Naive thymus-derived CD8-positive, alpha-beta T cell (primary cell): Measurements from ENCODE around the gene TMEM242. TPM values are rescaled to one million over a fixed set of nuclear protein-coding genes. Genes with fewer than 3 reads are reported as not detected.

ENCODE experiments used
- ATAC-seq, 2 donors: fragments of 150-1000 bp; cut with Tn5 transposase in 1 of 2; sonication (Bioruptor Pico), chemical (Tn5 transposase) in 1 of 2; 1 replicate in 1 of 2; 2 replicates in 1 of 2; pipeline ENCODE4 v1.10.0; 2021; ENCODE audit warnings: mild to moderate bottlenecking in 2 of 2, moderate library complexity in 2 of 2
- POLR2A ChIA-PET: fragments of 350-600 bp; sonication (Branson Sonifier 250); formaldehyde crosslinking; loops from one replicate; lab custom pipeline; 2021; ENCODE audit warnings: antibody characterized with exemption; lab: Charles Lee
- DNase-seq, 10 donors: peaks; one replicate each; pipeline versions ENCODE4 v3.0.0 to v3.0.0-alpha.2; 2020 to 2022
- H3K27ac Mint-ChIP-seq, 10 donors: one replicate each; pipeline ENCODE4 v1.8.0; 2020 to 2022; ENCODE audit warnings: mild to moderate bottlenecking in 10 of 10, mixed read lengths in 10 of 10, moderate library complexity in 4 of 10, inconsistent platforms in 1 of 10
- H3K27me3 Mint-ChIP-seq, 5 donors: one replicate each; pipeline ENCODE4 v1.8.0; 2021 to 2022; ENCODE audit warnings: mixed read lengths in 5 of 5
- H3K36me3 Mint-ChIP-seq, 3 donors: one replicate each; pipeline ENCODE4 v1.8.0; 2020 to 2022; ENCODE audit warnings: mixed read lengths in 3 of 3, mild to moderate bottlenecking in 2 of 3, inconsistent platforms in 1 of 3
- H3K4me1 Mint-ChIP-seq, 4 donors: one replicate each; pipeline ENCODE4 v1.8.0; 2021 to 2022; ENCODE audit warnings: mixed read lengths in 4 of 4
- H3K4me3 Mint-ChIP-seq, 10 donors: one replicate each; pipeline ENCODE4 v1.8.0; 2020 to 2022; ENCODE audit warnings: mild to moderate bottlenecking in 10 of 10, mixed read lengths in 10 of 10, moderate library complexity in 6 of 10, inconsistent platforms in 1 of 10
- H3K9me3 Mint-ChIP-seq, 9 donors: one replicate each; pipeline ENCODE4 v1.8.0; 2020 to 2022; ENCODE audit warnings: mixed read lengths in 9 of 9, mild to moderate bottlenecking in 3 of 9, inconsistent platforms in 1 of 9, moderate library complexity in 1 of 9
- polyA plus RNA-seq, 3 donors: library from polyadenylated mRNA; unstranded; fragments of 300-500 nt; fragmentation: Illumina TruSeq; gene quantifications; one replicate each; pipeline ENCODE4 v1.2.3, GENCODE V29; 2021
- total RNA-seq, 8 experiments: library from RNA in 2 of 8; stranded (reverse) in 2 of 8; gene quantifications; one replicate each; pipeline ENCODE4 v1.2.3 and lab custom pipeline; 2021 to 2026

The TMEM242 gene
- total and polyA plus RNA-seq, 5 experiments from 2014 or later = 9.5 to 14.4 (median 13.0) TPM

GRCh38 chr6:157300006-157300405 lies 23.3 kb downstream of the TMEM242 start:
- H3K9me3 Mint-ChIP-seq = no peaks in the 10 kb centered on the region
- H3K36me3 Mint-ChIP-seq = peaks cover 0 to 18% (median 14%) of the 10 kb centered on the region in 3 donors
- peak overlapping the region in 1 of 10 donors; percentile 37 for H3K27ac Mint-ChIP-seq
- DNase-seq (no peak), ATAC-seq (no peak)
- no peak overlapping the region for H3K4me3 Mint-ChIP-seq
- POLR2A ChIA-PET = interaction anchor here (0.9 kb wide), 1 partner anchor 25 kb away, joined by 3 read pairs; no protein-coding TSS in a partner anchor
- no peaks in the 10 kb centered on the region for H3K27me3 Mint-ChIP-seq
- H3K4me1 Mint-ChIP-seq = peaks cover 2 to 19% (median 11%) of the 10 kb centered on the region in 4 donors

GRCh38 chr6:157298216-157298724 lies 25.0 kb downstream of the TMEM242 start:
- Mint-ChIP-seq H3K4me1 (peaks cover 3 to 19% (median 12%) of the 10 kb centered on the region in 4 donors), H3K4me3 (no peak overlapping the region), H3K9me3 (no peaks in the 10 kb centered on the region), H3K27me3 (no peaks in the 10 kb centered on the region), H3K36me3 (peaks cover 0 to 18% (median 14%) of the 10 kb centered on the region in 3 donors), H3K27ac (no peak overlapping the region)
- DNase-seq (no peak), ATAC-seq (no peak)
- POLR2A ChIA-PET = no interaction called here

DNA sequence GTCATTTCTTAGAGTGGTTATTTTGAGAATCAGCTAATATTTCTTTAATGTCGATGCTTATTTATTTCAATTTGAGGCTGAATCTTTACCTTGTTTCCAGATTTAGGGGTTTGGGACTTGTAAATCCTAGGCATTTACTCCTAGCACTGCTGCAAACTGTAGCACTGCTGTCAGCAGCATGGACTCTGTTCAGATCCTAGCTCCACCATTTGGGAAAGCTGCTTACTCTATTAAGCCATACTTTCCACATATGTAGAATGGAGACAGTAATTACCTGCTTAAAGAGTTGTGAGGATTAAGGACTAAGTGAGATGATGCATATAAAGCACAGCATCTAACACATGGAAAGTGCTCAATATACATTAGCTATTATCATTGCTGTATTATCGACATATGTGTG lies 28.7 kb downstream of the TMEM242 start:
- ATAC-seq = no peak
- Mint-ChIP-seq H3K36me3 (peaks cover 0 to 35% (median 7%) of the 10 kb centered on the region in 3 donors), H3K4me1 (peaks cover 7 to 17% (median 10%) of the 10 kb centered on the region in 4 donors), H3K27me3 (no peaks in the 10 kb centered on the region), H3K9me3 (no peaks in the 10 kb centered on the region), H3K27ac (no peak overlapping the region), H3K4me3 (no peak overlapping the region)
- no peak for DNase-seq
- POLR2A ChIA-PET = no interaction called here

GRCh38 chr6:157293780-157294179 lies 29.5 kb downstream of the TMEM242 start:
- H3K4me1 Mint-ChIP-seq = peaks cover 7 to 15% (median 10%) of the 10 kb centered on the region in 4 donors
- H3K4me3 Mint-ChIP-seq = no peak overlapping the region
- ATAC-seq (no peak), DNase-seq (no peak)
- no peaks in the 10 kb centered on the region for H3K9me3 Mint-ChIP-seq
- POLR2A ChIA-PET = no interaction called here
- peaks cover 0 to 30% (median 2%) of the 10 kb centered on the region in 3 donors for H3K36me3 Mint-ChIP-seq
- H3K27ac Mint-ChIP-seq = no peak overlapping the region
- no peaks in the 10 kb centered on the region for H3K27me3 Mint-ChIP-seq

DNA sequence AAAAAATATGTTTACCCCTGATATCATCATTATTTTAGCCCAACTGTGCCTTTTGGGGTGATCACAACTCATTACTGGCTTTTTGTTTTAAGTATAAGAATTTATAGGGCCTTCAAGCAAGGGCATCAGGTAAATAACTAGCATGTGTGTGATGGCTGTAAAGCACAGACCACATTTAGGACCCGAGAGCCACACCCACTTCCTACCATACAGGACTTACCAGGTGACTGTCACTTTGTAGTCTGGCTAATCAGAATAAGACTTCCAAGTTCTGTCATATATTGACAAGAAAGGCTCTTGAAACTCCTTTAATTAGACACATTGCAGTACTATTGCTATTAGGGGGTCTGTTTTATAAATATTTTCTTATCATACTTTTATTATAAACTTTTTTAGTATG lies 31.1 kb downstream of the TMEM242 start:
- no peak for DNase-seq
- H3K27me3 Mint-ChIP-seq = no peaks in the 10 kb centered on the region
- H3K4me3 Mint-ChIP-seq = no peak overlapping the region
- peaks cover 0 to 35% (median 2%) of the 10 kb centered on the region in 3 donors for H3K36me3 Mint-ChIP-seq
- POLR2A ChIA-PET = no interaction called here
- no peaks in the 10 kb centered on the region for H3K9me3 Mint-ChIP-seq
- H3K4me1 Mint-ChIP-seq = peaks cover 6 to 12% (median 8%) of the 10 kb centered on the region in 4 donors
- peak; percentile 53 to 55 for ATAC-seq
- H3K27ac Mint-ChIP-seq = peak overlapping the region in 1 of 10 donors; percentile 9

DNA sequence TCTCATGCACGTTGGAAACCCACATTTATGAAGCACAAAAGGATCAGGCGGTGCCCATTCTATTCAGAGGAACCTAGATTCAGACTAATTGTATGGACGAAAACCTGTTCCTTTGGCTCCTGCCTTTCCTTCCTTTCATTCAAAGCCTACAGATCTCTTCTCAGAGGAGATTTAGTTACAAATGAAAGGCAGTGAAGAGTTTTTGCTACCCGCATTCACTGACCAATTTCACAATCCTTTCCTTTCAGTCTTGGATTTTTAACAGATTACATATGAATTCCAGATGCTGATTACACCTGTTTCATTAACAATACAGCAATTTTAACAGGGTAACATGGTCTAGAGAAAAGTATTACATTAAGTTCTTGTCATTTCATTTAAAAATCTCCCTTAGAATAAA lies 32.0 kb downstream of the TMEM242 start:
- no peak overlapping the region for H3K27ac Mint-ChIP-seq
- H3K4me3 Mint-ChIP-seq = no peak overlapping the region
- DNase-seq (no peak), ATAC-seq (no peak)
- peaks cover 0 to 35% (median 2%) of the 10 kb centered on the region in 3 donors for H3K36me3 Mint-ChIP-seq
- POLR2A ChIA-PET = no interaction called here
- H3K9me3 Mint-ChIP-seq = no peaks in the 10 kb centered on the region
- H3K27me3 Mint-ChIP-seq = no peaks in the 10 kb centered on the region
- H3K4me1 Mint-ChIP-seq = peaks cover 3 to 12% (median 6%) of the 10 kb centered on the region in 4 donors

- POLR2A ChIA-PET = no interaction called here
- DNase-seq (no peak), ATAC-seq (no peak)
- peaks cover 0 to 35% (median 2%) of the 10 kb centered on the region in 3 donors for H3K36me3 Mint-ChIP-seq
- no peak overlapping the region for H3K4me3 Mint-ChIP-seq
- H3K27ac Mint-ChIP-seq = peak overlapping the region in 1 of 10 donors; percentile 61
- H3K27me3 Mint-ChIP-seq = no peaks in the 10 kb centered on the region
- no peaks in the 10 kb centered on the region for H3K9me3 Mint-ChIP-seq
- H3K4me1 Mint-ChIP-seq = peaks cover 0 to 12% (median 6%) of the 10 kb centered on the region in 4 donors
Observed at GRCh38 chr6:157290797-157291196, 32.5 kb downstream of the TMEM242 start.

DNA sequence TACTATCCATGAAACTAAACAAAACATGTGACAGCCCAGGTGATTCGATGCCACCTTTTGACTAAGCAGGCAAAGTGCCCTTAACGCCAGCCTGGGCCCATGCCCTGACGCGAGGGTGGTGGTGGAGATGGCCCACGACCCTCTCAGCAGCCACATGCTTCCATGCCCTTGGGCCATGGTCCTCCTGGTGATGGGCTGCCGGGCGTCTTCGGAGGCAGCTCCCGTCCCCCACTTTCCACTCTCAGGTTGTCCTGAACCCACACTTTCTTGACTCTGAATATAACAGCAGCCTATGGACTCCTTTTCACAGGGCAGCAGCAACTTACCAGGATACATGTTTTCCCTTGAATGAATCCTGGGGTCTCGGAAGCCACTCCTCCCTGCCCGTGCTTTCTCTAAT lies 33.6 kb downstream of the TMEM242 start:
- H3K9me3 Mint-ChIP-seq = no peaks in the 10 kb centered on the region
- H3K4me1 Mint-ChIP-seq = peaks cover 0 to 12% (median 5%) of the 10 kb centered on the region in 4 donors
- no peak overlapping the region for H3K4me3 Mint-ChIP-seq
- H3K36me3 Mint-ChIP-seq = peaks cover 0 to 32% (median 2%) of the 10 kb centered on the region in 3 donors
- peak overlapping the region in 1 of 10 donors; percentile 56 for H3K27ac Mint-ChIP-seq
- ATAC-seq (no peak), DNase-seq (no peak)
- no peaks in the 10 kb centered on the region for H3K27me3 Mint-ChIP-seq
- POLR2A ChIA-PET = no interaction called here

- H3K9me3 Mint-ChIP-seq = no peaks in the 10 kb centered on the region
- no peak overlapping the region for H3K4me3 Mint-ChIP-seq
- peak overlapping the region in 1 of 10 donors; percentile 58 for H3K27ac Mint-ChIP-seq
- DNase-seq = no peak
- H3K27me3 Mint-ChIP-seq = no peaks in the 10 kb centered on the region
- no peak for ATAC-seq
- H3K4me1 Mint-ChIP-seq = peaks cover 0 to 12% (median 5%) of the 10 kb centered on the region in 4 donors
- POLR2A ChIA-PET = no interaction called here
- H3K36me3 Mint-ChIP-seq = peaks cover 0 to 32% (median 2%) of the 10 kb centered on the region in 3 donors
Observed at GRCh38 chr6:157288575-157288974, 34.7 kb downstream of the TMEM242 start.

DNA sequence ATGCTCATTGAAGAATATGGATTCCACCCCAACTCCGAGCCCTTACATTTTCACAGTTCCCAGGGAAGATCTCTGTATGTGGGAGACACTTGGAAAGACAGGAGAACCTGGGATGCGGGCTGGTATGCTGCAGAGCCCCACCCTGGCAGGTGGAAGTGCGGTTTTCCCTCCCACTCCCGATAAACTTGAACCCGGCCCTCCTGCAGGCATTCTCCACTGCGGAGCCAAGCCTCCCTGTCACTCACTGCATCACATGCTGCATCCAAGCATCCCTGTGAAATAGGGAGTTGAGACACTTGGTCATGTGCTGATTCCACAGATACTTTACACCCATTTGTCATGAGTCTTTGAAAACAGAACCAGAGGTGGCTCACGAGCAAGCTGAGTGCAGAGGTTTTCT lies 35.4 kb downstream of the TMEM242 start:
- no peaks in the 10 kb centered on the region for H3K9me3 Mint-ChIP-seq
- no peak for ATAC-seq
- no peaks in the 10 kb centered on the region for H3K27me3 Mint-ChIP-seq
- H3K36me3 Mint-ChIP-seq = peaks cover 0 to 29% (median 2%) of the 10 kb centered on the region in 3 donors
- H3K4me3 Mint-ChIP-seq = no peak overlapping the region
- DNase-seq = no peak
- no peak overlapping the region for H3K27ac Mint-ChIP-seq
- peaks cover 0 to 9% (median 4%) of the 10 kb centered on the region in 4 donors for H3K4me1 Mint-ChIP-seq
- POLR2A ChIA-PET = no interaction called here

GRCh38 chr6:157287247-157287850 lies 36.0 kb downstream of the TMEM242 start:
- DNase-seq (no peak), ATAC-seq (no peak)
- POLR2A ChIA-PET = no interaction called here
- Mint-ChIP-seq H3K27ac (no peak overlapping the region), H3K9me3 (no peaks in the 10 kb centered on the region), H3K4me1 (peaks cover 0 to 6% (median 1%) of the 10 kb centered on the region in 4 donors), H3K27me3 (no peaks in the 10 kb centered on the region), H3K4me3 (no peak overlapping the region), H3K36me3 (peaks cover 0 to 26% (median 2%) of the 10 kb centered on the region in 3 donors)

- Mint-ChIP-seq H3K4me1 (no peaks in the 10 kb centered on the region), H3K27me3 (peaks cover 0 to 2% (median 0%) of the 10 kb centered on the region in 5 donors), H3K9me3 (no peaks in the 10 kb centered on the region), H3K4me3 (no peak overlapping the region), H3K36me3 (peaks cover 0 to 10% (median 2%) of the 10 kb centered on the region in 3 donors), H3K27ac (no peak overlapping the region)
- DNase-seq (no peak), ATAC-seq (no peak)
- POLR2A ChIA-PET = no interaction called here
Observed at GRCh38 chr6:157285422-157285779, 37.9 kb downstream of the TMEM242 start.

DNA sequence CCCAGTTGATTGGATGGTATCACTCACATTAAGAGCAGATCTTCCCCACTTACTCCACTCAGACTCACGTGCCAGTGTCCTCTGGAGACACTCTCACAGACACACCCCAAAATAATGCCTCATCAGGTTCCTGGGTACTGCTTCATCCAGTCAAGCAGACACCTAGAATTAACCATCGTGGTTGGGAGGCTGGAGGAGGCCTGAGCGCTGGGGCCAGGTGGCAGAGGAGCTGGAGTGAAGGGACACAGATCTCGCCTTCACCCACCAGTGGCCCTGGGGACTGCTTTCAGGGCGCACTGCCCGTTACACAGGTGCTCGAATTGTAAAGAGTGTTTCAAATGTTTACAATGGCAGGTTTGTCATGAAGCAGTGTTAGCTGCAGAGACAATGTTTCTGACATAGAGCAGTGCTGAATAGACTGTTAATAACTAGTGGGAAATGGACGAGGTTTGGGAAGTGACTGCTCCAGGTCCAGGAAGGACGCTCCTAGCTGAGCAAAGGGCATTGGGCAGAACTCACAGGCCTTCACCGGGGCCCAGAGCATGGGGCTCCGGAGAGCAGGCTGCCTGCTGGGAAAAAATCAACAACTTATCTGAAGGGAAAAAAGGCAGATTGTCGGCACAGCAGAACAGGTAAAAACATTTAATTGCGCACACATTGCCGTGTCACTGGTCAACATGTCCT lies 38.4 kb downstream of the TMEM242 start:
- Mint-ChIP-seq H3K4me1 (no peaks in the 10 kb centered on the region), H3K4me3 (no peak overlapping the region), H3K27ac (peak overlapping the region in 1 of 10 donors; percentile 74), H3K9me3 (no peaks in the 10 kb centered on the region), H3K36me3 (peaks cover 0 to 5% (median 0%) of the 10 kb centered on the region in 3 donors), H3K27me3 (peaks cover 0 to 2% (median 0%) of the 10 kb centered on the region in 5 donors)
- no peak for ATAC-seq
- no peak for DNase-seq
- POLR2A ChIA-PET = no interaction called here
